Testis (tissue), 2 donors: ENCODE measurements around the gene JPH2.

ENCODE experiments used
- POLR2A ChIP-seq: fragments of 450-650 bp; IDR thresholded peaks from one replicate; pipeline ENCODE4 v1.6.1; 2017; ENCODE audit warnings: antibody characterized with exemption, mild to moderate bottlenecking, moderate library complexity
- TF ChIP-seq, protein P1 (sequence below), 3 experiments: fragments of 450-650 bp in 2 of 3; fragments of 200-600 bp in 1 of 3; sonication (generic) in 1 of 3; IDR thresholded peaks; one replicate each; pipeline ENCODE4 v1.5.1; 2016 to 2019; ENCODE audit warnings: antibody characterized with exemption in 3 of 3, mild to moderate bottlenecking in 2 of 3, moderate library complexity in 1 of 3

DNA sequence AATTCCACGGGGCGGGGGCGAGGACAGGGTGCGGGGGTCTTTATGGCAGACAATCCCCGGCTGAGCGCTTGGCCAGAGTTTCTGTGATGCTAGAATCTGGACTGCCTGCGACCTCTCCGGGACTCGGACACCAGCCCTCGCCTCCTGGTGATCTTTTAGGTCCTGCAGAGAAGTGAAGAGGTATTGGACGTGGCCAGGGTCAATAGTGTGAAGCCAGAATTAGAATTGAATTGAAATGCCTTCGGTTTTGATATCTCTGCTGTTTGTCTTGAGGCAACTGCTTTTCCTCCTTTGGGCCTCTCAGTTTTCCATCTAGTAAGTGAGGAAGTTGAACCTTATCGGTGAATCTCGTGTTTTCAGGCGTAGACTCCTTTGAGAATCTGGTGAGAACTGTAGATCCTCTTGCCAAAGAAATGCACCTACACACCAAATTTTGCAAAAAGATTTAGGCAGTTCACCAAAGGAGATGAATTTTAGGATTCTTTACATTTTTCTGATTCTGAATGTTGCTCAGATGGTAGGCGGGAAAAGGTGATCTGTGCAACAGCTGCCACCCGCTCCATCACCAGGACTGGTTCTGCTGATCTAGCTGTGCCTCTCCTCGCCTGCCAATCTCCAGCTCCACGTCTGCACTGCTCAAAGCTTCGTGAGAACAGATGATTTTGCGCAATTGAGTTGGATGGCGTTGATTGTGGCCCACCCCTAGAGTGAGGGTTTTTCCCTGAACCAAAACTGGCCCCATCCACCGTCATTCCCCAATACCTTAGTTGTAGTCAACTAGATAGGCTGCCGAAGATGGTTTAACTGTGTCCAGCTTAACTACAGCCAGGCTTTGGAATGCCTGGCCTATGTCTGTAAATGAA, 24.4 kb upstream of the JPH2 start:
- TF ChIP-seq, protein P1, sequence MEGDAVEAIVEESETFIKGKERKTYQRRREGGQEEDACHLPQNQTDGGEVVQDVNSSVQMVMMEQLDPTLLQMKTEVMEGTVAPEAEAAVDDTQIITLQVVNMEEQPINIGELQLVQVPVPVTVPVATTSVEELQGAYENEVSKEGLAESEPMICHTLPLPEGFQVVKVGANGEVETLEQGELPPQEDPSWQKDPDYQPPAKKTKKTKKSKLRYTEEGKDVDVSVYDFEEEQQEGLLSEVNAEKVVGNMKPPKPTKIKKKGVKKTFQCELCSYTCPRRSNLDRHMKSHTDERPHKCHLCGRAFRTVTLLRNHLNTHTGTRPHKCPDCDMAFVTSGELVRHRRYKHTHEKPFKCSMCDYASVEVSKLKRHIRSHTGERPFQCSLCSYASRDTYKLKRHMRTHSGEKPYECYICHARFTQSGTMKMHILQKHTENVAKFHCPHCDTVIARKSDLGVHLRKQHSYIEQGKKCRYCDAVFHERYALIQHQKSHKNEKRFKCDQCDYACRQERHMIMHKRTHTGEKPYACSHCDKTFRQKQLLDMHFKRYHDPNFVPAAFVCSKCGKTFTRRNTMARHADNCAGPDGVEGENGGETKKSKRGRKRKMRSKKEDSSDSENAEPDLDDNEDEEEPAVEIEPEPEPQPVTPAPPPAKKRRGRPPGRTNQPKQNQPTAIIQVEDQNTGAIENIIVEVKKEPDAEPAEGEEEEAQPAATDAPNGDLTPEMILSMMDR (IDR thresholded peaks at IDR 0.05): no peak
- no peak for TF ChIP-seq POLR2A
